Stimulated activated CD4-positive, alpha-beta T cell treated with anti-CD3 and anti-CD28 coated beads, Interleukin-2, amount 100 ng/mL, for 4 hours (primary cell): ENCODE measurements around the gene ATG5.

ENCODE experiments used
- DNase-seq: peaks from one replicate; pipeline ENCODE4 v3.0.0-alpha.2; 2020; ENCODE audit warnings: low read depth

ATG5 gene

DNA sequence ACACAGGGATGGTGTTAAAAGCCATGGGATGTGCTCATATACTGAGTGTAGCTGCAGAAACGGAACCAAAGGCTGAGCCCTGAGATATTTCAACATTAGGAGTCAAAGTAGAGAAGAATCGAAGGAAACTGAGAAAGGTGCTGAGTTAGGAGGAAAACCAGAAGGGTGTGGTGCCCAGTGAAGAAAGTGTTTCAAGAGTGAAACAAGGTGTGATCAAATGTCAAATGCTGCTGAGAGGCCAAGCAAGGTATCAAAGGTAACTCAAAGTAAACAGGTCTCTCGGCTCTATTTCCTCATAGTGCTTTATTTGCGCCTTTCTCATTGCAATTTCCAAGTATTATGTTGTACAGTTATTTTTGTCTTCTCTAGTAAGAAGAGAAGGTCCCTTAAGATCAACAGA lies 145.4 kb downstream of the ATG5 start:
- DNase-seq, result no peak

DNA sequence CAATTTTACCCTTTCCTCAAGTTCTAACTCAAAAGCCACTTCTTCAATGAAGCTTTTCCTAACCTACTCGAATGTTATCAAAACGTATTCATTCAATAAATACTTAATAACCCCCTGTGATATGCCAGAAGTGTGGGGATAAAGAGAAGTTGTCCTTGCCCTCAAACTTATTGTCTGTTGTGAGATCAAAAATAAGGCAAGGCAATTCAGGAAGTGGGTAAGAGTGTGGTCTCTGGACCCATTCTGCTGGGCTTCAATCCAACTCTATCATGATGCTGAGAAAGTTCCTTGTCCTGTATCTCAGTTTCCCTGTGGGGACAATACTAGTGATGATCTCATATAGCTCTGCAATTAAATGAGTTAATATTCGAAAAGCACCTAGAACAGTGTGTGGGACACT lies 146.7 kb downstream of the ATG5 start:
- no peak for DNase-seq

DNA sequence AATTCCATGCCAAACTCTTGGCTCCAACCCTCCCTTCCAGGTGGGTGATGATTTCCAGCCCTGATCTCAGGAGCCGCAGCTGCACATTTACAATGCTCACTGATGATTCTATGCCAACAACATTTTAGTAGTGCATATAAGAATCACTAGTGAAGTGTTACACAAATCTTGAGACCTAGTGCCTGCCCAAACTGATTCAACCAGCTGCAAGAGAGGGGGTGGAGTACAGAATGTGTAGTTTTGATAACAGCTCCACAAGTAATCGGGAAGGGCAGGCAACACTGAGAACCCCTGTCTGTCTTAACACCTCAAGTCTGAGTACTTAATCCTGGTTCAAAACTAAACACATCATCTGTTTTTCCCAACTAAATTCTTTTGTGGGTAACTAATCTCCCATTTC lies 147.8 kb downstream of the ATG5 start:
- no peak for DNase-seq

DNA sequence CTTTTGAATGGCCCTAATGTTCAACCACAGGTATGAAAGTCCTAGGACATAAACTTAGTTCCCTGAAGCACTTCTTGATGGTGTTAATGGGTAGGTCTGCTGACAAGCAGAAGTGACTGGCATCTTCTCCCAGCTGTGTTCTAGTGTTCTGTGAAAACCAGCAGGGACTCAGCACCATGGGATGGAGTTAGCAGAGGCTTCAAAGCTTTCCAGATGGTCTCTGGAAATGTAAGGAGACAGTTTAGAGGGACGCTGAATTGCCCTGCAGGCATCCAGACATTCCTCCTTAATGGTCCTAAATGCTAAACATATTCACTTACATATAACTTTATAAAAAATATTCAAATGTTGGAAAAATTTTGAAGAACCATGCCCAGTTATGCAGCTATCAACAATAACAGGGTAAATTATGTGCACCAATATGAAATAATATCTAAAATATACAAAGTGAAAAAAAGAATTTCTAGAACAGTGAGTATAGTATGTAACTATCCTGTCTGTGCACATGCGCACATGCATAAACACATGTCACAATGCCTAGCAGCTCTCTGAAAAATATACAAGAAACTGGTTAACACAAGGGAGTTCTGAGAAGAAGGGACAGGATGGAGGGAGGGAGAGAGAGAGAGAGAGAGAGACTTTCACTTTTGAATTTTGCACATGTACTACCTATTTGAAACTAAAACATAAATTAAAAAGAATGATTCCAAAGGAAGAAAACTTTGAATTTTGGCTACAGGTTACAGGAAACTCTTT lies 152.3 kb downstream of the ATG5 start:
- DNase-seq, result no peak

DNA sequence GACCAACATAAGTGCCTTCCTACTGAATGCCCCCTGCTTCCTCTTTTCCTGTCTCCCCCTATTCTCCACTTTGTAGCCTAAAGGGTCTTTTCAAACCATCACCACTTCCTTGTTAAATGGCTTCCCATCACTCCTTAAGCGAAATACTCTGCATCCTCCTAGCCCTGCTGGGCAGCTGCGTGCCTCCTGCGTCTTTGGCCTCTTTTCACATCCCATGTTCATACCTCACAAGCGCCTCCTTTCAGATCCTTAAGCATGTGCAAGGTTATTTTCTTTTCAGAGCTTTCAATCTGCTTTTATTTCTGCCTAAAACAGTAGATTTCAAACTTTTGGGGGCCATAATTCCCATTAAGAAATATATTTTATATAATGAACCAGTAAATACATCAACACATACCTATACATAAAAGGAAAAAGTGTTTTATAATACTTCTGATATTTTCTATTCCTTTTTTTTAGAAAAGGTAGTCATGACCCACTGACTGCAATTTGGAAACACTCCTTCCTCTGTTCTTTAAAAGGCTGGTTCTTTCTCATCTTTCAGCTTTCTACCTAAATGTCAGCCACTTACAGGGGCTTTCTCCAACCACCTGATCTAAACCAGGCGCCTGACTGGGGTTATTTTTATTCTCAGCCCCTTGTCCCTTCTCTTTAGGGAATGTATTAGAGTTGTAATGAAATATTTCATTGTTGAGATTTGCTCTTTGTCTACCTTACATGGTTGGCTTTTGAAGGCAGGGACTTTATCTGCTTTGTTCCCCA lies 155.3 kb downstream of the ATG5 start:
- DNase-seq, result no peak

DNA sequence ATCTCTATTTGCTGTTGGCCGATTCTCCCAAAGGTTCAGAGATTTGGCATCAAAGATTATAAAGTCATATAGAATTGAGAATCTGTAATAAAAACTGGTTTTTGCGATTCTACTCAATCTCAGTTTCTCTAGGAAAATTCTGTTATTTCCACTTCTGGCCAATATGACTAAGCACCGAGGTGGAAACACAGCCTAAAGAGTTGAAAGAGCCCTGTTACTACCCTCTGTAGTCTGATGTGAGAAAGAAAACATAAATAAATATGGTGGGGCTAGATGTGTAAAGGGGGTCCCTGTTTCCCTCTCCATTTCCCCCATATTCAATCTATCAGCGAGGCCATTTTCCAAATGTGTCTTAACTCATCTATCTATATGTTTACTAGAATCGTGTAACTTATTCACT lies 156.0 kb downstream of the ATG5 start:
- DNase-seq, result no peak

DNA sequence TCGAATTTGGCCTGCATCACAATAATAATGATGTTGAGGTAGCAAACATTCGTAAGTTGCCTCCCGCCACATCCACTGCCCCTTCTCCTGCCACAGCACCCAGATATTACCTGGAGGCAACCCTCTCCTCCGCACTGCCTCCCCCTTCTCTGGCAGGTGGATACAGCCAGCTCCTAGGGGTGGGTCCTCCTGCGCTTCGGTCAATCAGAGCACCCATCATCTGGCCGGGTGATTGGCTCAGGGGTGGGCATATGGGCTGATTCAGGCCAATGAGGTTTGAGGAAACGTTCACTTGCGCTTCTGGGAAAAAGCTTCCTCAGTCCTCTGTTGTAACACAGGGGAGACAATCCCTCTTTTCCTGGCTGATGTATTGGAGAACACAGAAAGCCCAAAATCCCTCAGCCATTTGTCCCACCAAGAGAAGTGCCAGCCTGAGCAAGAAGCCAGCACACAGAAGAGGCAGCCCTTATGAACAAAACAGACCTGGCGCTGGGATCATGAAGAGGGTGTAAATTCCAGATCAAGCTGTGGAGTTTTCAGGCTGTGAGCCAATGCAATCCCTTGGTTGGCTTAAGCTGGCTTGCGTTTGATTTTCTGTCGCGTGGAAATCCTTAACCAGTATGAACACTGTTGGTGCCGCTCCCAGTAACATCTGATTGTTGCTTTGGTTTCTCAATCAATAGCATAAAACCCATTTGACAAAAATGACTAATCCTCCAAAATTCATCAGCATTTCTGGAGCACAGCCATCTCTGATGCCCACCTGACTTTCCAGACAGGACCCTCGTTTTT lies 157.3 kb downstream of the ATG5 start:
- DNase-seq, result no peak

DNA sequence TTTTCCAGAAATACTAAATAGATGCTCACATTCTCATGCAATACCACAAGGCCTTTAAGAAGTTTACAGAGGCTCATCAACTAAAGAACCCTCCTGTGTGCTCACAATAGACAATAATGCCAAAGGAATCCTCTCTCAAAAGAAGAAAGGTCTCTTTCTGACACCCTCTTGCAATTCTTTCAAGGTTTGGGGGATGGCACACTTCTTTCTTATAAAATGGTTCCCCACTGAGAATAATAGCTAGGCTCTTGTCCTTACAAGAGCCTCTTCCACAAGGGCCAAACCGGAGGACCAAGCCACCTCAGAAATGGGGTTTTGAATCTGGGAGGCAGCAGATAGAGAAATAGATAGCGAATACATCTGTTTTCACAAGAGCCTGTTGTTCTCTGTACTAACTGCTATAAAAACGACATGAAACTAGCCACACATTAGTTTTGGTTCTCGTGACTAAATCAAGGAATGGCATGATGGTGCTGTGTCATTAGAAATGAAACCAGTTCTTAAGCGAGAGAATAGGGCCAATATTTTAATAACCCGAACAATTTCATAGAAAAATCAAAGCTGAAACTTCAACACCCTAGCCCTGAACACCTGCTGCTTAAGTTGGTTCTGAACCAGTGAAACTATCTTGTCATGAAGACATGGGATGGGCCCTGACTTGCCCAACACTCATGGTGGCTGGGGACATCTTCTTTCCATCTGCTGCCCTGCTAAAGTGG lies 158.3 kb downstream of the ATG5 start:
- no peak for DNase-seq

DNA sequence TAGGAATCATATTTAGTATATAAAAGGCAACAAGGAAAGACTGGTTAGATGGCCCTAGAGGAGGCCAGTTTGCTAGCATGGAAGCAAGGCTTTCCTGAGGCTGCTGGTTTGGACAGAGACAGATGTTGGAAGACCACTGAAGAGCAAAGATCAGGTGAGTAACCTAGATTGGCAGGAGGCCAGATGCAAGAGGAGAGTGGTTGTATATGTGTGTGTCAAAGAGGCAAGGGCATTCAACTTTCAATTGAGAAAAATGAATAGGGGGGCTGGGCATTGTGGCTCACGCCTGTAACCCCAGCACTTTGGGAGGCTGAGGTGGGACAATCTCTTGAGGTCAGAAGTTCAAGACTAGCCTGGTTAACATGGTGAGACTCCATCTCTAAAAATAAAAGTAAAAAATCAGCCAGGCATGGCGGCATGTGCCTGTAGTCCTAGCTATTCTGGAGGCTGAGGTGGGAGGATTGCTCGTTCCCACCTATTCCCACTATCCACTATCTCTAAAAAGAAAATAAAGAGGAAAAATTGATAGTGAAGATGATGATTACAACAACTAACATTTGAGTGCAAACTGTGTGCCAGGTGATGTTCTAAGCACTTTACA lies 159.6 kb downstream of the ATG5 start:
- no peak for DNase-seq

DNA sequence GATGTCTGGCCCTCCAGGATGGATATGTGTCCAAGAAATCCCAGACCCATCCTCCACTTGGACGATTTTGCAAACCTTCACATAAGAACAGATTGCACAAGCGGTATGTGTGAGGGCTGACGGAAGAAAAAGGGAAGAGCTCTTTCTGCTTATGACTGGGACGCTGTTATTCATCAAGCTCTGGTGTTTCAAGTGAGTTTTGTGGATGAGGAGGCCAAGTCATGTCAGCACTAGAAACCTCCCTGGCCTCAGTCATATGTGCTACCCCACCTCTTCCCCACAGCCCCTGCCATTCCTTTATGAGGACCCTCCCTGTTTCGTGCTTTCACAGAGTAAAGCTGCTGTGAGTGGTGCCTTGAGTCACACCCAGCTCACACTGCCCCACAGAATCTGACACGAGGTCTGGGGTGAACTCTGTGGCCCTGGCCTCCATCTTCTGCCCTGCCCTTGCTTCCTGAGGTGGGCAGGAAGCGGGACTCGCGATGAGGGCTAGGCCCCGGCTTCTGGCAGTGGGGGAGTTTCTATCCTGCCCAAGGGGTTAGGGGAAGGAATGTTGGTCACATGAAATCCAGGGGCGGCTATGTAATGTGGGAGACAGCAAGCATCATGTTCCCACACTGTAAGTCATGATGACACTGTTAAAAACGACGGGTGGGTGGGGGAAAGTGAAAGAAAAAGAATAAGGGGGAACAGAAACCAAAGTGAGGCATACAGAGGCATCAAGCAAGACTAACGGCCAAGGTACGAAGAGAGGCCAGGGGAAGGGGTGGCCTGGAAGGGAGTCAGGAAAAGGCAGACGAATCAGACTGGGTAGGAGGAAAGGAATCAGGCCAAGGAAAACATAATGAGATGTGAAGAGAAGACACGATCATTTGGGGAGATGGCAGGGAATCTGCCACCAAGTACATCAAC lies 161.3 kb downstream of the ATG5 start:
- DNase-seq, result peak; percentile 48

DNA sequence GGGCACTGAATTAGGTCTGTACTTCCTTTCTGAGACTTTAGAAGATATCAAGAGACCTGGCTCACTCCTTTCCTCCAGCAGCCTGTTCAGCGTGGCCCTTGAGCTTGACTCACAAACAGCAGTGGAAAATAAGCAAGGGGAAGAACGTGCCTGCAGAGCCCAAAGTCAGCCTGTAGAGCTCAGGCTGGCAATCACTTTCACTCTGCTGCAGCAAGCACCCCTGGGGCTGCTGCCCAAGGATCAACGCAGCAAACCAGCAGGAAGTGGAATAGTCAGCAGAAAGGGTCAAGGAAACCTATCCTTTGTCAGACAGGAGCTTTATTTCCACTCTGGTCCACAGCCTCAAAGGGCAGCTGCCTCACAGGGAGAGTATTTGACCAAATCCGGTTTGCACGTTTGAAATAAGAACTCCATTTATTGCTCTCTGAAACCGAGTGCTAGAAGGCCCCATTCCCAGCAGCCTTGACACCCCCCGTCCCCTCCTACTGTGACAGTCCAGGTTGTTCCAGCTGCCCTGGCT lies 162.1 kb downstream of the ATG5 start:
- DNase-seq, result peak; percentile 40

DNA sequence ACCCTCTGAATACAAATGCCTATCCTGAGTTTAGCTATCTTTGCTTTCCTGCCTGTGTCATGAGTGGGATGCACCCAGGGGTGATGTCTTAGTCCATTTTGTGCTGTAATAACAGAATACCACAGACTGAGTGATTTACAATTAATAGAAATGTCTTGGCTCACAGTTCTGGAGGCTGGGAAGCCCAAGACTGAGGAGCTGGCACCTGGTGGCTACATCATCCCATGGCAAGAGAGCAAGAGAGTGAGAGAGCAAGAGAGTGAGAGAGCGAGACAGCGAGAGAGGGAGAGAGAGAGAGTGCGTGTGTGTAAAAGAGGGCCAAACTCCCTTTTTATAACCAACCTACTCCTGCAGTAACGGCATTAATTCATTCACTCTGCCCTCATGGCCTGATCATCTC lies 162.6 kb downstream of the ATG5 start:
- no peak for DNase-seq

DNA sequence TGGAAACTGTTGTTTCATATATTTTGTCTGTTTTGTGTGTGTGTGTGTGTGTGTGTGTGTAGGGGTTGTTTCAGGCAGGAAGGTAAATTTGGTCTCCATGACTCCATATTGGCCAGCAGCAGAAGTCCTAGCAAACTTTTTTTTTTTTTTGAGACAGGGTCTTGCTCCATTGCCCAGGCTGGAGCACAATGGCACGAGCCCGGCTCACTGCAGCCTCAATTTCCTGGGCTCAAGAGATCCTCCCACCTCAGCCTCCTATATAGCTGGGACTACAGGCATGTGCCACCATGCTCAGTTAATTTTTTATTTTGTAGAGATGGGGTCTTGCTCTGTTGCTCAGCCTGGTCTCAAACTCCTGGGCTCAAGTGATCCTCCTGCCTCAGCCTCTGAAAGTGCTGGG lies 163.7 kb downstream of the ATG5 start:
- no peak for DNase-seq

DNA sequence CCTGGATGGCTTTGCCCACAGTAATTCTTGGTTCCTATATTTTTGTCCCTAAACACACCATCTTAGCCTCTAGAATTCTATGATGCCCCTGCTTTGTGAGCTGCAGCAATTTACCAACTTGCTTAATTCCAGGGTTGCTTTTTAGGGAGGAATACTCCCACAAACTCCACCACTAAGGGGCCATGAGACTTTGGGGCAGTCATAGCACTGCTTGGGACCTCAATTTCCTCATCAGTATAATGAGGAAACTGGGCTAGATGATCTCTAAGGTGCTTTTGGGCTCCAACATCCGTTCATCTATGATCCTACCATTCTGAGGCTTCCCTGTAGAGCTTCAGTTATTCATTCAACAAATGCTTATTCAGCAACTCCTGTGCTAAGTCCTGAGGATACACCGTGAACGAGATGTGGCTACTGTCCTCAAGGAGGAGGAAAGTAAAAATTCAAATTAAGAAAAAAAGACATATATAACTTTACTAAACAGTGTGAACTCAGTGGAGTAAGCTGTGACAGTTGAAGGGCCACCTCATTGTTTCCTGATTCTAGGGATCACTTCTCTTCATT lies 164.2 kb downstream of the ATG5 start:
- DNase-seq, result no peak

DNA sequence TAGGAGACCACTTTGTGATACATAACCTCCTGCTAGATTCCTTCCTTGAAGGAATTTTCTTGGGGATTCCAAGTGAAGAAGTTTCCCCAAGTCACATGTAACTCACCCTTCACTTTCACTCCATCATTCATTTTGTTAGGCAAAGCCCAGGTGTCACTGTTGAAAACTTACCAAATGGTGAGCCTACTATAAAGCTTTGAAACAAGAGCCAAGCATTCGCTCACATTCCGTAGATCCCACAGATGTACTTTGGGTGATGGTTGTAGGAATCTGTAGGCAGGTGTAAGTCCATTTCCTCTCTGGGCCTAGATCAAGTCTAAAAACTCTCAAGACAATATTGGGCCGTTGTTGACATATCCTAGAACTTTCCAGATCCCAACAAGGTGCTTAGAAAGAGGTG lies 165.4 kb downstream of the ATG5 start:
- no peak for DNase-seq

DNA sequence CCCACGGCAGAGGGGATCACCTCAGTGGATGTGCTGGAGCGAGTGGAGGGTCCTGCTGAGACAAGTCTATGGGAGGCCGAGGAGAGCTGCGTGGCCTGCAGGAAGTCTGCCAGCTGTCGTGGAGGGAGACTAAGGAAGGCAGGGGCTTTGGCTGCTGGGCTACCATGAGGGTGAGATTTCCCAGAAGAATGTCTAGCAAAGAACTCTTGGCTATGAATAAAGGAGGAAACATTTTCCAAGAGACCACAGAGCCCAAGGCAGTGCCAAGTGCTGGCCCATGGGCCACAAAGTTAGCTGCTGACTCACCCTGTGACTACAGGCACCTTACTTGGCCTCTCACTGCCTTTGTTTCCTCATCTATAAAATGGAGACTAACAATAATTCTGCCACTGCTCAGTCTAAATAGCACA lies 166.0 kb downstream of the ATG5 start:
- DNase-seq, result no peak

DNA sequence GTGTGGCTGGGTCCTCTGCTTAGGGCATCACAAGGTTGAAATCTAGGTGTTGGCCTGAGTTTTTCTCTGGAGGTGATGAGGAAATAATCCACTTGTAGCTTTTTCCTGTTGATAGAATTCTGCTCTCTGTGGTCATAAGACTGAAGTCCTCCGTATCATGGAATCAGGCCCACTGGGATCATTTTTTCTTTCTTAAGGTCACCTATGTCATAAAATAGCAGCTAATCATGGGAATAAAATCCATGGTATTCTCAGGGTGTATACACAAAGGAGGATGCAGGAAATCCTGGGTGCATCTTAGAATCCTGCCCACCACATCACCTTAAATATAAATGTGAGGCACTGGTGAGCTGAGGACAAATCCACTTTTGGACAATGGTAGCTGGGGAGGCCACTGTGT lies 166.7 kb downstream of the ATG5 start:
- no peak for DNase-seq

DNA sequence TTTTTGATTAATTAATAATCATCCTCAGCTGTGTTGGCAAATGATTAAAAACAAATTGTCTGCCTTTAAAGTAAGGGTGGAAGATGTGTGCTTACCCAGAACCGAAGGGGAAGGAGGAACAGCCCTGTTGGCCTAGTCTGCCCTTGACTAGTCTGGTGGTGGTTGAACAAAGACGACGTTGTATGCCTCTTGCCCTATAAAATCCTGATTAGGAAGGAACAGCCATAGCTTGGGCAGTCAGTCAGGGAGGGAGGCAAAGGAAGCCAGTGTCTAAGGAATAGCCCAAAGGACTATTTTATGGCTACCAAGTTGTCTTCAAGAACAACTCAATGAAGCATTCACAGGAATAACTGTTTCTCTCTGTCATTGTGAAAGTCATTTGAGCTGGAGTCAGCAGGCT lies 168.7 kb downstream of the ATG5 start:
- no peak for DNase-seq

DNA sequence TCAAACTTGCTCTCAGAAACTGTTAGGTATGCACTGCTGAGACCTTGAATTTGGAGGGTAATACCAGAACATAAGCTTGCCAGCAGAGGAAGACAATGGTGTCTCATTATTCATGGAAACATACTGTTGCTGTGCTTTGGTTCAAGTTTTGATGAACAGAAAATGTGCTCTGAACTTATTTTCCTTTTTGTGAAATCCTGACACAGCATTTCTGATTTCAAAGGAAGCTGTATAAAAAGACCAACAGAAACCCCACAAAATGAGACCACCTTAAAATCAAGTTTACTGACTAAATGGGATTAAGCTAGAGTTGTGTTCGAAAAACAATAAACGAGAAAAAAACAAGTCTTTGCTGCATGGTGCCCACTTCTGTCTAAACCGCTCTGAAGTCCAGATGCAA lies 169.1 kb downstream of the ATG5 start:
- no peak for DNase-seq

DNA sequence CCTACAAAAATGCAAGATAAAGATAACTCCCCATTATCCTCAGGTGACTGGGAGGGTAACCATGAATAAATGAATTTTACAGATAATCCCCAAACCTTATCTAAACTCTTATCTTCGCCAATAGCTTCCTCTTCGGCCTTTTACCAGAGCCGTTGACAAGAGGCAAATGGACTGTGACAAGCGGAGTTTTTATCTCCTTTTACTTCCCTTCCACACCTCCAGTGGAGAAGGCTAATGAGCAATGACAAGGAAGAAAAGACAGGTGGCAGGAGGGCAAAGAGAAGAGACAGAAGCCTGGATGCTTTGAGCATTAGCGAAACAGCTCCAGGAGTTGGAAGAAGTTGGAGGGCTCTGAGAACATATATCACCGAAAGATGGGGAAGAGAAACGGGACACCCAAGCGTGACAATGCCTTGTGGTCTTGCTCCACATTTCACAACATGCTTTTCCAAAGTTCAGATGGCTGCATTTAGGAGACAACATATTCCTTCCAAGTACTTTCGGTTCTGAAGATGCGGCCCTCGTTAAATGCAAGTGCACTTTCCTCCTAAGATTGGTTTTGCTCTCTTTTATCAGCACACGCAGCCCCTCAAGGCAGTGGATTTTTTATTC lies 170.2 kb downstream of the ATG5 start:
- DNase-seq, result no peak
